HG03439 (cell line): Measurements from ENCODE around the gene RTL10.

Experiments
- ATAC-seq: cut with Tn5 transposase; IDR thresholded peaks from one replicate; pipeline ENCODE4 v1.9.1; 2021; ENCODE audit warnings: mild to moderate bottlenecking, moderate library complexity; ENCODE audit not compliant: unreplicated experiment

Gene RTL10, protein sequence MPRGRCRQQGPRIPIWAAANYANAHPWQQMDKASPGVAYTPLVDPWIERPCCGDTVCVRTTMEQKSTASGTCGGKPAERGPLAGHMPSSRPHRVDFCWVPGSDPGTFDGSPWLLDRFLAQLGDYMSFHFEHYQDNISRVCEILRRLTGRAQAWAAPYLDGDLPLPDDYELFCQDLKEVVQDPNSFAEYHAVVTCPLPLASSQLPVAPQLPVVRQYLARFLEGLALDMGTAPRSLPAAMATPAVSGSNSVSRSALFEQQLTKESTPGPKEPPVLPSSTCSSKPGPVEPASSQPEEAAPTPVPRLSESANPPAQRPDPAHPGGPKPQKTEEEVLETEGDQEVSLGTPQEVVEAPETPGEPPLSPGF

GRCh38 chr22:19854778-19855503, at the start of gene RTL10, which contains the start of gene GNB1L:
TSS of gene RTL10 (minus strand) at chr22:19854874. CDS start at chr22:19852261, 2,613 bp downstream.
TSS of gene GNB1L (minus strand) at chr22:19854874. CDS start at chr22:19821355, 33,519 bp downstream.
- ATAC-seq, result peak; percentile 84

GRCh38 chr22:19904174-19904856, 49.6 kb upstream of the RTL10 start:
- no peak for ATAC-seq

GRCh38 chr22:19903513-19903912, 48.8 kb upstream of the RTL10 start:
- ATAC-seq, result no peak

DNA sequence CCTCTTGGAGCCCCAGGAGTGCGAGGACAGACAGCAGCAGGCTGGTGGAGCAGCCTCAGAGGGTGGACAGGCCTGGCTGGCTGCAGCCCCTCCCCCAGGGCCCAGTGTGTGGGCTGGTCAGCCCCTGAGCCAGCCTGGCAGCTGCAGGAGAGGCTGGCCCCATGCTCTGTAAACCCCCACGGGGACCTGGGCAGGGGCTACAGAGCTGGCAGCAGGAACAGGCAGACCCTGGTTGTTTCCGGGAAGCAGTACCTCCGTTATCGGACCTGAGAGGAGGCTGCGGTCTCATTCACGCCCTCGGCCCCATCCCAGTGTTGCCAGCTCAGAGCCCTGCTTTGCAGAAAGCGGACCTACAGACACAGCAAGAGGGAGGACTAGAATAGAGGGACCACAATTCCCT, 48.4 kb upstream of the RTL10 start:
- ATAC-seq, result no peak

GRCh38 chr22:19902245-19902715, 47.6 kb upstream of the RTL10 start:
- no peak for ATAC-seq

GRCh38 chr22:19901577-19902244, 47.0 kb upstream of the RTL10 start:
- ATAC-seq, result no peak

GRCh38 chr22:19900707-19901436, 46.2 kb upstream of the RTL10 start:
- no peak for ATAC-seq

- ATAC-seq, result no peak
Observed at GRCh38 chr22:19898831-19899567, 44.3 kb upstream of the RTL10 start.

DNA sequence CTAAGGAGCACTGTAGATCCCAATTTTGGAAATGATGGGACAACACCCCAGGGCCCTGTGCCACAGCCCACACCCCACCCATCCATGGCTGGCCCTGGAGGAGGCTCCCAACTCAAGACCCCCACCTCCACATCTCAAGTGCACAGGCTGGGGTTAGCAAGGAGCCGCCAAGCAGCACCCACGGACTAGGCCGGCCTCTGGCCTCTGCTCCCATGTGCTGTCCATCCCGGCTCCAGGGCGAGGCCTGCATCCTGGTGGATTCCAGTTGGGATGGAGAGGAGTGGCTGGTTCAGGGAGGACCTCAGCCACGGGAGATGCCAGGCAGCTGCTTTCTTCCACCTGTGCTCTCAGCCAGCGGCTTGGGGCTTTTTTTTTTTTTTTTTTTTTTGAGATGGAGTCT, 43.5 kb upstream of the RTL10 start:
- no peak for ATAC-seq

DNA sequence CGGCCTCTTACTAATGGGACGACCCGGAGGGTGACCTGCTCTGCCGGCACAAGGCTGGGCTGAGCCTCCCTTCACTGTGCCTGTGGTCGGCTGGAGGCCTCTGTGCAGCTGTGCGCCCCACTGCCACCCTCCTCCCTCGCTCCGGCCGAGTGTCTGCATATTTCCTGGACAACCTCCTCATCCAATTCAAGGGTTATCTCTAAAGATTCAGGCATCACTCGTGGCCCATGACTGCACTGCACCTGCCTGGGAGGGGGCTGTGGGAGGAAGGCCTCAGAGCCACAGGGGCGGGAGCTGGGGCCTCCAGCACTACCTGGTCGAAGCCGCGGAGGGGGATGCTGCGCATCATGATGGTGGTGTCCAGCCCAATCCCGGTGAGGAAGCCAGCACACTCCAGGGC, 43.1 kb upstream of the RTL10 start:
- no peak for ATAC-seq

DNA sequence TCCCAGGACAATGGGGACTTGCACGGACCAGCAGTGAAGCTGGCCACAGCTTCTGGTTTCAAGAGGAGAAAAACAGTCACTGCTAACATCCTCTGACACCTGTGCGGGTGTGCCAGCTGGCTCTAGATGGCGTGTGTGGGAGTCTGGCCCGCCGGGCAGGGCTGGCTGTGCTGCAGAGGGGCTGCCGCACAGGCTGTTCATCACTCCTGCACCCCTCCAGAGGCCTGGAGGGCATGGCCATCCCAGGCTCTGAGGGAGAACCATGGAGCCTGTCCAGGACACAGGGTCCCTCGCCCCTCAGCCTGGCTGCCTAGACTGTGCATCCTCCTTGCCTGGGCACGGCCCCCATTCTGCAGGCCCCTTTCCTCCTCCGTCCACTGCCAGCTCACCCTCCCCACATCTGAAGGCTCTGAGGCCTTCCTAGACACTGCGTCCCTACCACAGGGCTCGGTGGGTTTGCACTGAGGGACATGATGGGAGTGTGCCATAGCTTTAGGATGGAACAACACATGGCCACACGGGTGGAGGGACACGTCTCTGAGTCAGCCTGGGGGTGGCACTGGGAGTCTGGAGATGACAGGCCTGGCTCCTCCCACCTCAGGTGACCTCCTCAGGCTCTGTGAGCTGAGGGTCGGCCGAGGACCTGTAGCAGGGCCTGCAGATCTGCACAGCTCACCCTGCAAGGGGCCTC, 42.1 kb upstream of the RTL10 start:
- ATAC-seq, result no peak

- ATAC-seq, result no peak
Observed at GRCh38 chr22:19895160-19895849, 40.6 kb upstream of the RTL10 start.

DNA sequence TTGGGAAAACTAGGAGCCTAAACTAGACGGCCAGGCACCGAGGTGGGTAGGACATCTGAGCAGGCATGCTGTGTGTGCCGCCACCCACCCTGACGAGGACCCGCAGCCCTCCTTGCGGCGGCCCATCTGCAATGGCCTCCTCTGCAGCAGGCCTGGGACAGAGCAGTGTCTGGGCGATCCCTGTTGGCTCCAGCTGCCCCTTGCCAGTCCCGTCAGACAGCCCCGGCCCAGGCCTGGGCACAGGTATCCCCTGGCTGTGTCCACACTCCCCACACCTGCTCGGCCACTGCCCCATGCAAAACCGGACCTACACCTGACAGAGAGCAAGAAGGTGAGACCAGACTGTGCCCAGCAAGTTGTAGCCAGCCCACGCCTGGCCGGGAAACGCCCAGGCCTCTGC, 38.7 kb upstream of the RTL10 start:
- no peak for ATAC-seq

DNA sequence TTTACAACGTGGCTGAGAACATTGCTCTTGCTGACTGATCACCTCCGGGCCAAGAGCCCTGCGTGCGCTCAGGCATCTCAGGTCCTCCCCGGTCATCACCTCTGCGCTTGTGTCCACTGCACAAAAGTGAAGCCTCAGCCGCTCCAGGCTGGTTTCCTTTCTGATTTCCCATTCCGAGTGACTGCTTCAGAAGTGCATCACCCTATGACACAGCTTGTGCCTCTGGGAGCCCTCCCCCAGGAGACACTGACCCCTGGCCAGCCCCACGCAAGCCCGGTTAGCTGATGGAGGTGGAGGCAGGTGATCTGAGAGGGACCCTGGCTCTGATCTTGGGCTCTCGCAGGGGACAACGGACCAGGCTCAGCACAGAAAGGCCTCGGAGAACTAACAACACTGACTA, 38.3 kb upstream of the RTL10 start:
- no peak for ATAC-seq

DNA sequence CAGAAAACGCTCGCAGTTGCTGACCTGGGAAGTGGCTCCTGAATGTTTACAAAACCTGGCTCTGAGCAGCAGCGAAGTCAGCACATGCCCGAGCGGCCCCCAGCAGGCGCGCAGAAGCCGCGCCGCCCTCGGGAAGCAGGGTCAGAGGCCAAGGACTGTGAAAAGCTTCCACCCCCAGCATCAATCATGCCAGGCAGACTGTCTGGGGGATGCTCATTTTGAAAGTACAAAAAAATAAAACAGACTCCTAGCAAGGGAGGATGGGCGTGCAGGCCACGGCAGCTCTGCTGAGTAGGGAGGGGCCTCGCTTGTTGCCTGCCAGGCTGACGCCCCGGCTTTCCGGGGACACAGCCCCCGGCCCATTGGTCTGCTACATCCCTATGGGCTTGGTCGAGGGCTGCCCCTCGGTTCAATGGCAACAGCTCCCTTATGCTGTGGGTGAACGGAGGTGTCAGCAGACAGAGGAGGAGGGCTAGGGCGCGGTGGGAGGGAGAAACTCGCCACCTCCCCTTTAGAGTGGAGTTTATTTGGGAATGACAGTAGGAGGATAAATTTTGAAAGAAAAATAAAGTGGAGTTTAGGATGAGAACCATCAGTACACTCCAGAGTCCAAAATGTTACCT, 37.7 kb upstream of the RTL10 start:
- ATAC-seq, result no peak

- ATAC-seq, result no peak
Observed at GRCh38 chr22:19891317-19892256, 36.9 kb upstream of the RTL10 start.
